ENCODE data around the gene PHF12. TPM values are rescaled to one million over a fixed set of nuclear protein-coding genes. Genes with fewer than 3 reads are reported as not detected.

The PHF12 gene
- total and polyA plus RNA-seq, 2 of the 13 experiments (the other 11 are each of a cell fraction or from before 2014, with no cell fraction given) = 9.8 to 17.1 TPM

DNA sequence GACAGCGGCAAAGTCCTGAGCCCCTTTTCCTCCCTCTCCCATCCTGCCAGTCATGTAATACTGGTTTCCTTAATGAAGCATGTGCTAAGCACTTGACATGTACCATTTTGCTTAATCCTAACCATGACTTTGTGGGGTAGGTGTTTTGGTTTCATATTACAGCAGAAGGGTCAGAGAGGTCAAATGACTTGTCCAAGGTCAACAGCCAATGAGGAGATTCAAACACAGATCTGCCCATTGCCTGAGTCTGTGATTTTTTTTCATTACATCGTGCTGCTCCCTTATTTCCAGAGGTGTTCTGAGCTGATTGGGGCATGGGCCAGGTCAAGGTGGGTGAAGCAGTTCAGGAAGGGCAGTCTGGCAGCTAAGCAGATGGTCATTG is 17.6 kb upstream of the PHF12 start (continued):
- TF ChIP-seq SKI (IDR thresholded peaks at IDR 0.05; ENCODE audit: partially characterized antibody) (peak; percentile 36), MYNN (CRISPR knock-in tag; IDR thresholded peaks at IDR 0.05; ENCODE audit: low read depth) (no peak), NR2F6 (IDR thresholded peaks at IDR 0.05) (peak; percentile 88), NR2F6 (CRISPR knock-in tag; IDR thresholded peaks at IDR 0.05) (peak; percentile 84), NR2F2 (IDR thresholded peaks at IDR 0.05; ENCODE audit: borderline replicate concordance, low read depth) (peak; percentile 66; the same call in 1 of the 2 replicates), ZNF841 (CRISPR knock-in tag; IDR thresholded peaks at IDR 0.05; ENCODE audit: borderline replicate concordance) (no peak), SIX1 (CRISPR knock-in tag; IDR thresholded peaks at IDR 0.05; ENCODE audit: borderline replicate concordance) (peak; percentile 81; the same call in 1 of the 2 replicates), FOSL2 (CRISPR knock-in tag; IDR thresholded peaks at IDR 0.05) (0 out of 2 replicates have a peak, but pooled peaks have one; percentile 24), ZNF709 (CRISPR knock-in tag; IDR thresholded peaks at IDR 0.05) (no peak), GFI1 (CRISPR knock-in tag; IDR thresholded peaks at IDR 0.05; ENCODE audit: borderline replicate concordance) (peak; percentile 93), MIER3 (CRISPR knock-in tag; IDR thresholded peaks at IDR 0.05; ENCODE audit: borderline replicate concordance) (no peak)
- TF ChIP-seq, protein P1, sequence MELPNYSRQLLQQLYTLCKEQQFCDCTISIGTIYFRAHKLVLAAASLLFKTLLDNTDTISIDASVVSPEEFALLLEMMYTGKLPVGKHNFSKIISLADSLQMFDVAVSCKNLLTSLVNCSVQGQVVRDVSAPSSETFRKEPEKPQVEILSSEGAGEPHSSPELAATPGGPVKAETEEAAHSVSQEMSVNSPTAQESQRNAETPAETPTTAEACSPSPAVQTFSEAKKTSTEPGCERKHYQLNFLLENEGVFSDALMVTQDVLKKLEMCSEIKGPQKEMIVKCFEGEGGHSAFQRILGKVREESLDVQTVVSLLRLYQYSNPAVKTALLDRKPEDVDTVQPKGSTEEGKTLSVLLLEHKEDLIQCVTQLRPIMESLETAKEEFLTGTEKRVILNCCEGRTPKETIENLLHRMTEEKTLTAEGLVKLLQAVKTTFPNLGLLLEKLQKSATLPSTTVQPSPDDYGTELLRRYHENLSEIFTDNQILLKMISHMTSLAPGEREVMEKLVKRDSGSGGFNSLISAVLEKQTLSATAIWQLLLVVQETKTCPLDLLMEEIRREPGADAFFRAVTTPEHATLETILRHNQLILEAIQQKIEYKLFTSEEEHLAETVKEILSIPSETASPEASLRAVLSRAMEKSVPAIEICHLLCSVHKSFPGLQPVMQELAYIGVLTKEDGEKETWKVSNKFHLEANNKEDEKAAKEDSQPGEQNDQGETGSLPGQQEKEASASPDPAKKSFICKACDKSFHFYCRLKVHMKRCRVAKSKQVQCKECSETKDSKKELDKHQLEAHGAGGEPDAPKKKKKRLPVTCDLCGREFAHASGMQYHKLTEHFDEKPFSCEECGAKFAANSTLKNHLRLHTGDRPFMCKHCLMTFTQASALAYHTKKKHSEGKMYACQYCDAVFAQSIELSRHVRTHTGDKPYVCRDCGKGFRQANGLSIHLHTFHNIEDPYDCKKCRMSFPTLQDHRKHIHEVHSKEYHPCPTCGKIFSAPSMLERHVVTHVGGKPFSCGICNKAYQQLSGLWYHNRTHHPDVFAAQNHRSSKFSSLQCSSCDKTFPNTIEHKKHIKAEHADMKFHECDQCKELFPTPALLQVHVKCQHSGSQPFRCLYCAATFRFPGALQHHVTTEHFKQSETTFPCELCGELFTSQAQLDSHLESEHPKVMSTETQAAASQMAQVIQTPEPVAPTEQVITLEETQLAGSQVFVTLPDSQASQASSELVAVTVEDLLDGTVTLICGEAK (IDR thresholded peaks at IDR 0.05) = no peak
- TF ChIP-seq, protein P1 (CRISPR knock-in tag; IDR thresholded peaks at IDR 0.05) = no peak
- TF ChIP-seq, protein P2, sequence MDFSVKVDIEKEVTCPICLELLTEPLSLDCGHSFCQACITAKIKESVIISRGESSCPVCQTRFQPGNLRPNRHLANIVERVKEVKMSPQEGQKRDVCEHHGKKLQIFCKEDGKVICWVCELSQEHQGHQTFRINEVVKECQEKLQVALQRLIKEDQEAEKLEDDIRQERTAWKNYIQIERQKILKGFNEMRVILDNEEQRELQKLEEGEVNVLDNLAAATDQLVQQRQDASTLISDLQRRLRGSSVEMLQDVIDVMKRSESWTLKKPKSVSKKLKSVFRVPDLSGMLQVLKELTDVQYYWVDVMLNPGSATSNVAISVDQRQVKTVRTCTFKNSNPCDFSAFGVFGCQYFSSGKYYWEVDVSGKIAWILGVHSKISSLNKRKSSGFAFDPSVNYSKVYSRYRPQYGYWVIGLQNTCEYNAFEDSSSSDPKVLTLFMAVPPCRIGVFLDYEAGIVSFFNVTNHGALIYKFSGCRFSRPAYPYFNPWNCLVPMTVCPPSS (IDR thresholded peaks at IDR 0.05) = no peak
- TF ChIP-seq, protein P3, sequence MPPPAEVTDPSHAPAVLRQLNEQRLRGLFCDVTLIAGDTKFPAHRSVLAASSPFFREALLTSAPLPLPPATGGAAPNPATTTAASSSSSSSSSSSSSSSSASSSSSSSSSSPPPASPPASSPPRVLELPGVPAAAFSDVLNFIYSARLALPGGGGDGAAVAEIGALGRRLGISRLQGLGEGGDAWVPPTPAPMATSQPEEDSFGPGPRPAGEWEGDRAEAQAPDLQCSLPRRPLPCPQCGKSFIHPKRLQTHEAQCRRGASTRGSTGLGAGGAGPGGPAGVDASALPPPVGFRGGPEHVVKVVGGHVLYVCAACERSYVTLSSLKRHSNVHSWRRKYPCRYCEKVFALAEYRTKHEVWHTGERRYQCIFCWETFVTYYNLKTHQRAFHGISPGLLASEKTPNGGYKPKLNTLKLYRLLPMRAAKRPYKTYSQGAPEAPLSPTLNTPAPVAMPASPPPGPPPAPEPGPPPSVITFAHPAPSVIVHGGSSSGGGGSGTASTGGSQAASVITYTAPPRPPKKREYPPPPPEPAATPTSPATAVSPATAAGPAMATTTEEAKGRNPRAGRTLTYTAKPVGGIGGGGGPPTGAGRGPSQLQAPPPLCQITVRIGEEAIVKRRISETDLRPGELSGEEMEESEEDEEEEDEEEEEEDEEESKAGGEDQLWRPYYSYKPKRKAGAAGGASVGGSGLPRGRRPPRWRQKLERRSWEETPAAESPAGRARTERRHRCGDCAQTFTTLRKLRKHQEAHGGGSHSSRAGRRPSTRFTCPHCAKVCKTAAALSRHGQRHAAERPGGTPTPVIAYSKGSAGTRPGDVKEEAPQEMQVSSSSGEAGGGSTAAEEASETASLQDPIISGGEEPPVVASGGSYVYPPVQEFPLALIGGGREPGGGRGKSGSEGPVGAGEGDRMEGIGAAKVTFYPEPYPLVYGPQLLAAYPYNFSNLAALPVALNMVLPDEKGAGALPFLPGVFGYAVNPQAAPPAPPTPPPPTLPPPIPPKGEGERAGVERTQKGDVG (CRISPR knock-in tag; IDR thresholded peaks at IDR 0.05; ENCODE audit: borderline replicate concordance) = no peak
